Measurements from ENCODE around the gene MAB21L3. TPM values are rescaled to one million over a fixed set of nuclear protein-coding genes. Genes with fewer than 3 reads are reported as not detected.

Gene MAB21L3
- total and polyA plus RNA-seq, 2 experiments from 2014 or later, result not detected

GRCh38 chr1:116179419-116179818 lies 68.2 kb downstream of the MAB21L3 start:
- Histone ChIP-seq H3K4me3 (no peak overlapping the region), H3F3A (replicated peaks; ENCODE audit: low read depth) (no peaks in the 10 kb centered on the region), H2AFZ (no peak overlapping the region), H3K9me2 (ENCODE audit: insufficient read depth) (no peaks in the 10 kb centered on the region; the same call in 1 of the 2 replicates), H3K27me3 (ENCODE audit: insufficient read depth) (no peaks in the 10 kb centered on the region), H3K36me3 (ENCODE audit: insufficient read depth) (no peaks in the 10 kb centered on the region), H3K27ac (ENCODE audit: low read depth) (no peak overlapping the region), H4K20me1 (replicated peaks; ENCODE audit: insufficient read depth) (no peaks in the 10 kb centered on the region), H3K79me2 (replicated peaks; ENCODE audit: insufficient read depth) (no peaks in the 10 kb centered on the region), H3K4me2 (no peak overlapping the region), H3K4me1 (ENCODE audit: insufficient read depth) (no peaks in the 10 kb centered on the region)
- Mint-ChIP-seq H3K27me3 (ENCODE audit: insufficient read depth, low read depth, poor library complexity) (peaks cover 3% of the 10 kb centered on the region), H3K36me3 (ENCODE audit: low read depth) (no peaks in the 10 kb centered on the region), H3K9me3 (no peaks in the 10 kb centered on the region), H3K4me1 (no peaks in the 10 kb centered on the region), H3K4me3 (no peak overlapping the region), H3K27ac (no peak overlapping the region)
- TF ChIP-seq CREB1 (CRISPR knock-in tag; IDR thresholded peaks at IDR 0.05; ENCODE audit: low read depth) (no peak), POLR2AphosphoS5 (IDR thresholded peaks at IDR 0.05; ENCODE audit: low read depth) (no peak), JUNB (IDR thresholded peaks at IDR 0.05; ENCODE audit: unreplicated experiment) (no peak), STAT1 (IDR thresholded peaks at IDR 0.05; ENCODE audit: unreplicated experiment) (no peak), EZH2 (IDR thresholded peaks at IDR 0.05; ENCODE audit: low read depth, unreplicated experiment) (no peak), ZNF331 (CRISPR knock-in tag; IDR thresholded peaks at IDR 0.05; ENCODE audit: low read depth) (no peak), NANOG (IDR thresholded peaks at IDR 0.05; ENCODE audit: borderline replicate concordance) (no peak), ZNF462 (CRISPR knock-in tag; IDR thresholded peaks at IDR 0.05) (no peak), ZNF114 (CRISPR knock-in tag; IDR thresholded peaks at IDR 0.05) (no peak), CTCF (conservative IDR thresholded peaks at IDR 0.05; ENCODE audit: low read depth in 2 of 2) (no peak), EZH2phosphoT487 (IDR thresholded peaks at IDR 0.05; ENCODE audit: unreplicated experiment) (no peak)
- TF ChIP-seq, protein P1, sequence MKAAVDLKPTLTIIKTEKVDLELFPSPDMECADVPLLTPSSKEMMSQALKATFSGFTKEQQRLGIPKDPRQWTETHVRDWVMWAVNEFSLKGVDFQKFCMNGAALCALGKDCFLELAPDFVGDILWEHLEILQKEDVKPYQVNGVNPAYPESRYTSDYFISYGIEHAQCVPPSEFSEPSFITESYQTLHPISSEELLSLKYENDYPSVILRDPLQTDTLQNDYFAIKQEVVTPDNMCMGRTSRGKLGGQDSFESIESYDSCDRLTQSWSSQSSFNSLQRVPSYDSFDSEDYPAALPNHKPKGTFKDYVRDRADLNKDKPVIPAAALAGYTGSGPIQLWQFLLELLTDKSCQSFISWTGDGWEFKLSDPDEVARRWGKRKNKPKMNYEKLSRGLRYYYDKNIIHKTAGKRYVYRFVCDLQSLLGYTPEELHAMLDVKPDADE (IDR thresholded peaks at IDR 0.05), result no peak
- TF ChIP-seq, protein P2, sequence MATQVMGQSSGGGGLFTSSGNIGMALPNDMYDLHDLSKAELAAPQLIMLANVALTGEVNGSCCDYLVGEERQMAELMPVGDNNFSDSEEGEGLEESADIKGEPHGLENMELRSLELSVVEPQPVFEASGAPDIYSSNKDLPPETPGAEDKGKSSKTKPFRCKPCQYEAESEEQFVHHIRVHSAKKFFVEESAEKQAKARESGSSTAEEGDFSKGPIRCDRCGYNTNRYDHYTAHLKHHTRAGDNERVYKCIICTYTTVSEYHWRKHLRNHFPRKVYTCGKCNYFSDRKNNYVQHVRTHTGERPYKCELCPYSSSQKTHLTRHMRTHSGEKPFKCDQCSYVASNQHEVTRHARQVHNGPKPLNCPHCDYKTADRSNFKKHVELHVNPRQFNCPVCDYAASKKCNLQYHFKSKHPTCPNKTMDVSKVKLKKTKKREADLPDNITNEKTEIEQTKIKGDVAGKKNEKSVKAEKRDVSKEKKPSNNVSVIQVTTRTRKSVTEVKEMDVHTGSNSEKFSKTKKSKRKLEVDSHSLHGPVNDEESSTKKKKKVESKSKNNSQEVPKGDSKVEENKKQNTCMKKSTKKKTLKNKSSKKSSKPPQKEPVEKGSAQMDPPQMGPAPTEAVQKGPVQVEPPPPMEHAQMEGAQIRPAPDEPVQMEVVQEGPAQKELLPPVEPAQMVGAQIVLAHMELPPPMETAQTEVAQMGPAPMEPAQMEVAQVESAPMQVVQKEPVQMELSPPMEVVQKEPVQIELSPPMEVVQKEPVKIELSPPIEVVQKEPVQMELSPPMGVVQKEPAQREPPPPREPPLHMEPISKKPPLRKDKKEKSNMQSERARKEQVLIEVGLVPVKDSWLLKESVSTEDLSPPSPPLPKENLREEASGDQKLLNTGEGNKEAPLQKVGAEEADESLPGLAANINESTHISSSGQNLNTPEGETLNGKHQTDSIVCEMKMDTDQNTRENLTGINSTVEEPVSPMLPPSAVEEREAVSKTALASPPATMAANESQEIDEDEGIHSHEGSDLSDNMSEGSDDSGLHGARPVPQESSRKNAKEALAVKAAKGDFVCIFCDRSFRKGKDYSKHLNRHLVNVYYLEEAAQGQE (IDR thresholded peaks at IDR 0.05; ENCODE audit: unreplicated experiment), result no peak
- DNase-seq (ENCODE audit: low spot score), result no peak
- ATAC-seq, result no peak

All from GM23338 (cell line).